HCT116 (cell line): ENCODE measurements around the gene GJA8.
"Not testable (repeated sequence)": the region's sequence is repeated elsewhere in the genome, so short reads cannot be mapped to it uniquely, and the experiment has no call there.

ENCODE experiments used
- ATF3 ChIP-seq: IDR thresholded peaks from 2 replicates; pipeline ENCODE4 v1.6.1; 2012
- CTCF ChIP-seq, 3 experiments: fragments of 200-600 bp in 1 of 3; sonication (generic) in 1 of 3; IDR thresholded peaks in 2 of 3; conservative IDR thresholded peaks in 1 of 3; 2 replicates each; pipeline ENCODE4 v1.5.1; 2012 to 2017; ENCODE audit warnings: low read depth in 2 of 3, low read length in 2 of 3, antibody characterized with exemption in 1 of 3, borderline replicate concordance in 1 of 3, control low read depth in 1 of 3, mild to moderate bottlenecking in 1 of 3, mixed read lengths in 1 of 3, mixed run types in 1 of 3, moderate library complexity in 1 of 3; ENCODE audit not compliant: insufficient read depth in 1 of 3
- EGR1 ChIP-seq: IDR thresholded peaks from 2 replicates; pipeline ENCODE4 v1.6.1; 2012; ENCODE audit warnings: low read depth
- EZH2 ChIP-seq: fragments of 200-600 bp; sonication (generic); IDR thresholded peaks from 2 replicates; pipeline ENCODE4 v1.6.1; 2017; ENCODE audit warnings: antibody characterized with exemption, mixed run types
- EZH2phosphoT487 ChIP-seq: fragments of 200-600 bp; IDR thresholded peaks from 2 replicates; pipeline ENCODE4 v1.6.1; 2018; ENCODE audit warnings: antibody characterized with exemption, borderline replicate concordance
- POLR2A ChIP-seq: IDR thresholded peaks from 2 replicates; pipeline ENCODE4 v1.7.0; 2011; ENCODE audit warnings: borderline replicate concordance; ENCODE audit not compliant: insufficient read depth, insufficient read length; ENCODE audit errors: extremely low read depth
- SIN3A ChIP-seq: IDR thresholded peaks from 2 replicates; pipeline ENCODE4 v1.6.1; 2012; ENCODE audit warnings: low read depth
- ZNF274 ChIP-seq: fragments of 200-500 bp; sonication (Bioruptor generic); IDR thresholded peaks from 2 replicates; pipeline ENCODE4 v1.6.1; 2014; ENCODE audit warnings: mild to moderate bottlenecking, low read depth, low read length, inconsistent platforms
- TF ChIP-seq, protein P1 (sequence below): IDR thresholded peaks from 2 replicates; pipeline ENCODE4 v1.6.1; 2012; ENCODE audit warnings: low read depth

GRCh38 chr1:147942563-147942962 is 40.0 kb downstream of the GJA8 start:
- not testable (repeated sequence) for TF ChIP-seq CTCF (IDR thresholded peaks at IDR 0.05 in 2 of 3, conservative IDR thresholded peaks at IDR 0.05 in 1 of 3; ENCODE audit: borderline replicate concordance in 1 of 3, insufficient read depth in 1 of 3, low read depth in 2 of 3, low read length in 2 of 3); POLR2A; EZH2phosphoT487; EGR1; ZNF274; SIN3A; ATF3; EZH2
- TF ChIP-seq, protein P1, sequence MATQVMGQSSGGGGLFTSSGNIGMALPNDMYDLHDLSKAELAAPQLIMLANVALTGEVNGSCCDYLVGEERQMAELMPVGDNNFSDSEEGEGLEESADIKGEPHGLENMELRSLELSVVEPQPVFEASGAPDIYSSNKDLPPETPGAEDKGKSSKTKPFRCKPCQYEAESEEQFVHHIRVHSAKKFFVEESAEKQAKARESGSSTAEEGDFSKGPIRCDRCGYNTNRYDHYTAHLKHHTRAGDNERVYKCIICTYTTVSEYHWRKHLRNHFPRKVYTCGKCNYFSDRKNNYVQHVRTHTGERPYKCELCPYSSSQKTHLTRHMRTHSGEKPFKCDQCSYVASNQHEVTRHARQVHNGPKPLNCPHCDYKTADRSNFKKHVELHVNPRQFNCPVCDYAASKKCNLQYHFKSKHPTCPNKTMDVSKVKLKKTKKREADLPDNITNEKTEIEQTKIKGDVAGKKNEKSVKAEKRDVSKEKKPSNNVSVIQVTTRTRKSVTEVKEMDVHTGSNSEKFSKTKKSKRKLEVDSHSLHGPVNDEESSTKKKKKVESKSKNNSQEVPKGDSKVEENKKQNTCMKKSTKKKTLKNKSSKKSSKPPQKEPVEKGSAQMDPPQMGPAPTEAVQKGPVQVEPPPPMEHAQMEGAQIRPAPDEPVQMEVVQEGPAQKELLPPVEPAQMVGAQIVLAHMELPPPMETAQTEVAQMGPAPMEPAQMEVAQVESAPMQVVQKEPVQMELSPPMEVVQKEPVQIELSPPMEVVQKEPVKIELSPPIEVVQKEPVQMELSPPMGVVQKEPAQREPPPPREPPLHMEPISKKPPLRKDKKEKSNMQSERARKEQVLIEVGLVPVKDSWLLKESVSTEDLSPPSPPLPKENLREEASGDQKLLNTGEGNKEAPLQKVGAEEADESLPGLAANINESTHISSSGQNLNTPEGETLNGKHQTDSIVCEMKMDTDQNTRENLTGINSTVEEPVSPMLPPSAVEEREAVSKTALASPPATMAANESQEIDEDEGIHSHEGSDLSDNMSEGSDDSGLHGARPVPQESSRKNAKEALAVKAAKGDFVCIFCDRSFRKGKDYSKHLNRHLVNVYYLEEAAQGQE: not testable (repeated sequence)
